NCI-H1105 treated with DMSO at 0.1 percent for 48 hours (cell line): ENCODE data around the gene PROK1.

Source experiments
- DNase-seq: peaks from one replicate; lab custom pipeline; 2025; lab: John Stamatoyannopoulos, UW

PROK1 gene

DNA sequence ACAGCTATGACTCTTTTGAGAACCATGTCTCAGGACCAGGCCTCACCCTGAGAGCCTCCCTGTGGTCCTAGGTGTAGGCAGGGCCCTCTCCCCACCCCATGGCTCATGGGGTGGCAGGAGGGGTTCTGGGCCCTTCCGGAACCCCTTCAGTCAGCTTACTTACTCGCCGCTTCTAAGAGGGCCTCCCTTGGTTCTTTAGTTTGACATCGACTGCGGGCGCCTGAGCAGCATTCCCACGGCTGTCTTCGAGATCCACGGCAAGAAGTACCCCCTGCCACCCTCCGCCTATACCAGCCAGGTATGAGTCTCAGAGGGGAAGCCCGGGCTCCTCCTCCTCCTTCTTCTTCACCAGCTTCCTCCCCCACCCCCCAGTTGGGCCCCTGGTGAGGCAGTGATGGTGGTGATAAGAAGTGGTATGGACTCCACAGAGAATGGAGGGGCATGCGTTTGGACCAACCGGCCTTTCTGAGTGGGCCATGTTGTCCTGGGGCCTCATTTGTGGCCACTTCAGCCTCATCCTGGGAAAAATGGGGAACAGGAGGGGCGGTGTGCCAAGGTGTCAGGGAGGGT, 39.1 kb downstream of the PROK1 start:
- no peak for DNase-seq

DNA sequence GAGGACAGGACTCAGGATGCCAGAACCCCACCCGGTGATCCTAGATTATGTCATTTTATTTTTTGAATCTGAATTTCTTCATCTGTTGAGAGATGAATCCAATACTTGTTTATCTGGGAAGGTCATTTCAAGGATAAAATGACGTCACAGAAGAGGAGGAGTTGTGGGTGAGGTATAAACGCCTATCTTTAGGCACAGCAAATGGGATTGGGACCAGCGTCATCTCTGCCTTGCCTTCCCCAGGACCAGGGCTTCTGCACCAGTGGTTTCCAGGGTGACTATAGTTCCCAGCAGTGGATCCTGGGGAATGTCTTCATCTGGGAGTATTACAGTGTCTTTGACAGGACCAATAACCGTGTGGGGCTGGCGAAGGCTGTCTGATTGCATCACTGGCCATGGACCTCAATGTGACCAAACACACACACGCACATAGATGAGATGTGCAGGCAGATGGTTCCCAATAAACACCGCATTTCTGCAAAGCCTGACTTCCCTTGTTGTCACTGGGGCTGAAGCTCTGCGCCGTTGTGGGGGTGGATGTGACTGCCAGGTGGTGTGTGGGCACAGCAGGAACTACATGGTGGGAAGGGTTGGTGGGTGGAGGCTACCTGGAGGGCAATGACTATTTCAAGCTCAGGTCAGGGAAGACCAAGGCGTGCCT, 40.0 kb downstream of the PROK1 start:
- no peak for DNase-seq

DNA sequence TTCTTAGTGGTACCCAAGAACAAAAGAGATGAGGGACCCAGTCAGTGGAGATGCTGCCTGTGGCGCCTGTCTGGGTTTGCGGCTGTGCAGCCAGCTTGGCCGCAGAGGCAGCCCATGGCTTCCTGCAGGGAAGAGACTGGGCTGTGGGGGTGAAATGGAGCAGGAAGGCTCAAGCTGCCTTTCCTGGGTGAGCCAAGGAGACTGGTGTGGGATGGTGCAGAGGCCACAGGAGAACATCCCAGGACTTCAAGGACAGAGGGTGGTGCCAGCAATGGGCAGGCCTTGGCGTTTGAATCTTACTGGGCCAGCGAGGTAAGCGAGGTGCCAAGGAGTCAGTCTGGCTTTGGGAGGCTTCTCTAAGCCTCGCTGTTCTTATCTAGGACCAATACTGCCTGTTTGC, 41.6 kb downstream of the PROK1 start:
- no peak for DNase-seq

DNA sequence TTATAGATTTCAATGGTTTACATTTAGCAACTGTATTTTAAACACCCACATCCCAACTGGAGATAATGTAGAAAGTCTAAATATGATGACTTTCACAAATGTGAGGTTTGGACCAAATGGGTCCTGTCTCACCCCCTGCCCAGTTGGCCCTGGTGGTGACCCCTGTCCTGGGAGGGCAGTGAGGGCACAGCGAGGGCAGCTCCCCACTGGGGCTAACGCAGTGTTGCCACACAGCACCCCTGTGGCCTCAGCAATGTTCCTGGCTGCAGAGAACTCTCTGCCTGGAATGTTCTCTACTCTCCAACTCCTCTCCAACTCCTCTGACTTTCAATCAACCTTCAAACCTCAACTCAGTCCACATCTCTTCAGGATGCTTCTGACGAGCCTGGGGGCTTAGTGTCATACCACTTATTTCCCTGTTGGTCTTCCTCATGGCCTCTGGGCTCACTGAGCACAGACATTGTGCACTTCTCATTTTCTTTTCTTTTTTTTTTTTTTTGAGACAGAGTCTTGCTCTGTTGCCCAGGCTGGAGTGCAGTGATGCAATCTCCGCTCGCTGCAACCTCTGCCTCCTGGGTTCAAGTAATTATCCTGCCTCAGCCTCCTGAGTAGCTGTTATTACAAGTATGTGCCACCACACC, 42.2 kb downstream of the PROK1 start:
- DNase-seq: no peak

DNA sequence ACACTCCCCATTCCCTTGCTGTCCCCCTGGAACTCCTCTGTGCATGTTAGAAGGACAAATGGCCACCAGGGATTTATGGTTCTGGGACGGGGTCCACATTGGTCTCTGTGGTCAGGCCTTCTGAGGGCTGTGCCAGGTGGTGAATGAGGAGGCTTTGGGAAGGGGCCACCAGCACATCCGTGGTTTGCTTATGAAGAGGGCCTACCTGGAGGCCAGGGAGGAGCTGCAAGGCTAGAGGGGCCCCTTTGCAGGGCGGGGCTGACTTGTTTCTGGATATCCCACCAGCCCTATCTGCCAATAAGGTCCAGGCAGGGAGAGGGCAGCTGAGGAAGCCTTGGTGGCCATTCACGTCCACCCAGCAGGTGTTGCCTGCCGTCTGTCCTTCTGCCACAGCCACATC, 43.1 kb downstream of the PROK1 start:
- DNase-seq: no peak

GRCh38 chr1:110494522-110495406, 43.8 kb downstream of the PROK1 start:
- DNase-seq: no peak

- DNase-seq: peak; percentile 72
Observed at GRCh38 chr1:110495926-110496600, 45.1 kb downstream of the PROK1 start.

GRCh38 chr1:110498270-110498669, 47.3 kb downstream of the PROK1 start:
- no peak for DNase-seq

- DNase-seq: no peak
Observed at GRCh38 chr1:110501488-110502132, 50.7 kb downstream of the PROK1 start.

DNA sequence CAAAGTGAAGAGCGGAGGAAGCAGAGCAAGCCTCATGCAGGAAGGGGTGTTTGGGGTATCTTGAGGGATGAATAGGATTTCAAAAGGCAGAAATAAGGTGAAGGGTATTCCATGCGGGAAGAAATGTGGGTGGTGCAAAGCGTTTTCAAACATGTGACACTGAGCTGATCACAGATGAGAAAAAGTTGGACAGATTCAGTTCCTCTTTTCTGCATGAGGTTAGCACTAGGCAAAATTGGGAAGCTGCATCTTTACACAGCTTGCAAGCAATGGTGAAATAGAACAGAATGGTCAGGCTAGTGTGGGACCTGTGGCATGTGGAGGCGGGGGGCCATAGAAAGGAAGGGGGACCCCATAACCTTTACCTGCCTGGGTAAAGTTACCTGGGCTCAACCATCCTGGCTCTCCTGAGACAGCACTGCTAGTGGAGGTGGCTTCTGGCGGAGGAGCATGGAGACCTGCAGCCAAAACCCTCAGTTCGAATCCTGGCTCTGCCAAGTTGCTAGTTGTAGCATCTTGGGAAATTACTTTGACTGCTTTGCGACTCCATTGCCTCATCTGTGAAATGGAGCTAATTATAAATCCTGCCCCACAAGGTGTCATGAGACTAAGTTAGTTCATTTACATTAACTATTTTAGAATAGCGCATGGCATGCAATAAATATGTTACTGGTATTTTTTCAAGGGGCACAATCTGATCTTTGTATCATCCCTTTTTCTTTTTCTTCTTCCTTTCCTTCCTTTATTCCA, 51.6 kb downstream of the PROK1 start:
- no peak for DNase-seq

- no peak for DNase-seq
Observed at GRCh38 chr1:110503471-110503870, 52.5 kb downstream of the PROK1 start.

GRCh38 chr1:110504226-110504625, 53.3 kb downstream of the PROK1 start:
- DNase-seq: no peak

GRCh38 chr1:110505596-110505995, 54.6 kb downstream of the PROK1 start:
- DNase-seq: no peak

DNA sequence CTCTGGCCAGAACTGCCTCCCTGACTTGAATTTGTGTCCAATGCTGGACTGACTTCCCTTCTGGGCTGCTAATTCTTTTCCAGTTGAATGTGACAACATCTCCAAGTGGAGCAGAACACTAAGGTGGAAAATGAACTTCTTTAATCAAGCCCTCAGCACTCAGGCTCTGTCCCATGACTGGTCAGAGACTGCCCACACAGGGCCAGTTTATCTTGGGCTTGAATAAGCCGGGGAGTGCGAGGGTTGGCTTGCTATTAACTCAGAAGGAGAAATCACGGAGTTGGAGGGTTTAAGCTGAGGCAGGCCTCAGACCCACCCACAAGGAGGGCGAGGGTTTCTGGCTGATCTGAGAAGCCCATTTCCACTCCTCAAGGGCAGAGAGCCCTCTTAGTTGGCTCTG, 55.6 kb downstream of the PROK1 start:
- no peak for DNase-seq
